ENCODE results near the gene KIF3A.
"Not testable (repeated sequence)": the region's sequence is repeated elsewhere in the genome, so short reads cannot be mapped to it uniquely, and the experiment has no call there.

Gene KIF3A

DNA sequence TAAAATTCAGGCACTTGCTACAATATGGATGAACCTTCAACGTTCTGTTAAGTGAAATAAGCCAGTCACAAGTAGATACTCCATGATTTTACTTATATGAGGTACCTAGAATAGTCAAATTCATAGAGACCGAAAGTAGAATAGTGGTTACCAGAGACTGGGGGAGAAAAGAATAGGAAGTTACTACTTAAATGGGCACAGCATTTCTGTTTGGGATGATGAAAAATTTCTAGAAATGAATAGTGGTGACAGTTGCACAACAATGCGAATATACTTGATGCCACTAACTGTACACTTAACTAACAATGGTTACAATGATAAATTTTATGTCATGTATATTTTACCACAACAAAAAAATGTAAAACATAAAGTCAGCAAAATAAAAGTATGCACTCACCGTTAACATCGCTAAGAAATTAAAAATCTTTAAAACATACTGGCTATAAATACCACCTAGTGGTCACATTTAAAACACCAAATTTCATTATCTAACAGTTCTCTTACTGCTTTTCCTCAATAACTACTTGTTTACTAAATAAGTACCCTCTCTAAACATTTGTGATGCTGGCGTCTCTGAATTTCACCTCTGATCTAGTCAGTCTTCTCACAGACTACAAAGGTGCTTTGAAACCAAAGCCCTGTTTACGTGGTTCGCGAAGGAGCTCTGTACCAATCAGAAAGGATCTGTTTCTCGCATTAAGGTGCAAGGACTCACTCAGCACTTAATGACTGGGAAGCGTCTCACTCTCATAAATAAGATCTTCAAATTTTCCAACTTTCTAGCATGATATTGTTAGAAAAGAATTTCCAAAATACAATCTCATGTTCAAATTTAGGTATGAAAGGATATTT lies 22.7 kb downstream of the KIF3A start:
- no peak for DNase-seq

DNA sequence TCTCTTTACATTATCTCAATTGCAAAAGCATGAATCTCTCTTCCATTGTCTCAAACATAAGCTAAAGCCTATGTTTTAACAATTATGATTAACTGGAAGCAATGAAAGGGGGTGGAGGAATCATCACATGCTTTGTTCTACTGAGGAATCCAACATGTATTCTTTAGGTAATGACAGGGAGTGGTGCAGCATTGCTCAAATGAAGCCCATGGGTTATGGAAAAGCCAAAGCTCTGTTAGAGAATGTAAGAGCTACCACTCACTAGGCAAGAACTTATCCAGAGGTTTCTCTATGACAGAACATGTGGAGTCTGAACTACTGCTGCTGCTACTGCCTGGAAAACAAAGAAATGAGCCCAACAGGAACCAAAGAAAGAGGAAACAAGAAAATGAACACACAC lies 28.7 kb downstream of the KIF3A start:
- DNase-seq, result no peak

DNA sequence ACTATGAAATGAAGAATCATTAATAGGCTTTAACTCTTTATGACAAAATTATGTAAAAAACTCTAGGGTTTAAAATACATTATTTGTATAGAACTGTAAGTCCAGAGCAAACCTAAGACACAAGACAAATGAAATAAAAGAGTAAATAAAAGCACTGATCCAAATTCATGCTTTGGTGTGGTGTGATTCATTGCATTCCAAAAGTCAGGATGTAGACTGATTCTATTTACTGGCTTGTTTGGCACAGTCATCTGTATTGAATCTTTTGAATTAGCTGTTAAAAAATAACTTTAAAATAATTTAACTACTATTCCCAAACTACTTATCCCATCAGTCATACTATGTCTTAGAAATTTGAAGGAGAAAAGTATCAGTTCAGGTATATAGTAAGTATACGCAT lies 32.5 kb downstream of the KIF3A start:
- DNase-seq, result no peak

DNA sequence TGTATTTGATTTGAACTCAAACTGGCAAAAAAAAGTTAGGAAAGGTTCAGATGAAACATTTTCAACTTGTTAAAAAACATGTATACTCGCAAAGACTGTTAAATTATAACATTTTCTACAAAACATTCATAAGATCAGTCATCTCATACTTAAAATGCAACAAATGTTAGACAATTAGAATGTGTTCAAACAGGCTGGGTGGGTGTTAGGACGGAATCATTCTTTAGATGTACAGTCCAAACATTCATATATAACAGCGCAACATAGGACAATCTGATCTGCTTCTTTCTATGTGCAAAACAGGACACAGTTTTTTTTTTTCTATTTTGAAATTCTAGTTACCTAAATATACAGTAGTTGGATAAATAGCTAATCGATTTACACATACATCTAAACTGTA lies 41.4 kb downstream of the KIF3A start:
- no peak for DNase-seq

DNA sequence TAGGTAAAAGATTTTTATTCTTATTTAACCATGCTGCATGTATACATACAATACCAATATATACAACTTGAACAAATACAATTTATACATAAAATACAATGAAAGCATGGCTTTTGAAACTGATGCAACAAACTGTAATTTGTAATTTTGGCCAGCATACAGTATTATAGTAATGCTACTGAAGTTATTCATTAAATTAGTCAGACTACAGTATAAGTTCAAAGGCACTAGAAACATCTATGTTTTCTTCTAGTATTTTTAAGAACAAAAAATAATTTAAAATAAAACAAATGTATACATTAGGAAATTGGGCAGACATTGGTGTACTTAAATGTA lies 44.7 kb downstream of the KIF3A start:
- DNase-seq, result no peak

DNA sequence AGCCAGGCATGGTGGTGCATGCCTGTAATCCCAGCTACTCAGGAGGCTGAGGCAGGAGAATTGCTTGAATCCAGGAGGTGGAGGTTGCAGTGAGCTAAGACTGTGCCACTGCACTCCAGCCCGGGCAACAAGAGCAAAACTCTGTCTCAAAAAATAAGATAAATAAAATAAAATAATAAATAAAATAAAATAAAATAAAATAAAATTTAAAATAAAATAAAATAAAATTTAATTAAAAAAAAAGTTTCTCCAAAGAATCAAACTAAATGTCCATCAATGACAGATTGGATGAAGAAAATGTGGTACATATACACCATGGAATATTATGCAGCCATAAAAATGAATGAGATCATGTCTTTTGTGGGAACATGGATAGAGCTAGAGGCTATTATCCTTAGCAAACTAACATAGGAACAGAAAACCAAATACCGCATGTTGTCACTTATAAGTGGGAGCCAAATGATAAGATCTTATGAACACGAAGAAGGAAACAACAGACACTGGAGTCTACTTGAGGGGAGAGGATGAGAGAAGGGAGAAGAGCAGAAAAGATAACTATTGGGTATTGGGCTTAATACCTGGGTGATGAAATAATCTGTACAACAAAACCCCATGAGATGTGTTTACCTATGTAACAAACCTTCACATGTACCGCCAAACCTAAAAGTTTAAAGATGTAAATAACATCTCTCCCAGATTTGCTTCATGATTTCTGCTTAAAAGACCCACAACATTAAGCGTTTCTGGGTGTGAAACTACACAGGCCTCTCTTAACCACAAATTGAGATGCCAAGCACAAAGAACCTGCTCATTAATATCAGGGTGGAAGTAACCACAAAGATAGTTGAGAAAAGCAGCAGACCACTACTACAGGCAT lies 45.4 kb downstream of the KIF3A start:
- DNase-seq, result not testable (repeated sequence)

DNA sequence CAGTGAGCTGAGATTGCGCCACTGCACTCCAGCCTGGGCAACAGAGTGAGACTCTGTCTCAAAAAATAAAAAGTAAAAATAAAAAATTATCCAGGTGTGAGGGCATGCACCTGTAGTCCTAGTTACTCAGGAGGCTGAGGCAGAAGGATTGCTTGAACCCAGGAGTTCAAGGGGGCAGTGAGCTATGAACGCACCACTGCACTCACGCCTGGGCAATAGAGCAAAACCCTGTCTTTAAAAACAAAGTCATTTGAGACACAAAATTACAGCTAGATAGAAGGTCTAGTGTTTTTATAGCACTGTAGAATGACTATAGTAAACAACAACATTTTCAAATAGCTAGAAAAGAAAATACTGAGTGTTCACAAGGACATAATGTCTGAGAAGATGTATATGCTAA lies 47.2 kb downstream of the KIF3A start:
- no peak for DNase-seq

DNA sequence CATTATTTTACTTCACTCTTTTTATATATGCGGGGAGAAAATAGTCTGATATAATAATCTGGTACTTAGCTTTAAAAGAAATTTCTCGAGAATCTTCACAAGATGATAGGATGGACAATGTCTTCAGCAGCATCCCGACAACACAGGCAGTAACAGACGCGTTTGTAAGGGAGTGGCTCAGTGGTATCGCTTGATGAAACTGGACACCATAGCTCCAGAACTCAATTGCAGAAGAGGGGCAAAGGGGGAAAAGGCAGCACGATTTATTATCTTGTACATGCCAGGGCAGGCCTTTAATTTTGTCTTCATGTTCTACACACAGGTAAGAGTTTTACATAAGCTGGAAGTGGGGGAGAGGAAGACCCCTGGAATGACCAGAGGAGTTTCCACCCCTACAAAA lies 47.8 kb downstream of the KIF3A start:
- DNase-seq, result no peak

DNA sequence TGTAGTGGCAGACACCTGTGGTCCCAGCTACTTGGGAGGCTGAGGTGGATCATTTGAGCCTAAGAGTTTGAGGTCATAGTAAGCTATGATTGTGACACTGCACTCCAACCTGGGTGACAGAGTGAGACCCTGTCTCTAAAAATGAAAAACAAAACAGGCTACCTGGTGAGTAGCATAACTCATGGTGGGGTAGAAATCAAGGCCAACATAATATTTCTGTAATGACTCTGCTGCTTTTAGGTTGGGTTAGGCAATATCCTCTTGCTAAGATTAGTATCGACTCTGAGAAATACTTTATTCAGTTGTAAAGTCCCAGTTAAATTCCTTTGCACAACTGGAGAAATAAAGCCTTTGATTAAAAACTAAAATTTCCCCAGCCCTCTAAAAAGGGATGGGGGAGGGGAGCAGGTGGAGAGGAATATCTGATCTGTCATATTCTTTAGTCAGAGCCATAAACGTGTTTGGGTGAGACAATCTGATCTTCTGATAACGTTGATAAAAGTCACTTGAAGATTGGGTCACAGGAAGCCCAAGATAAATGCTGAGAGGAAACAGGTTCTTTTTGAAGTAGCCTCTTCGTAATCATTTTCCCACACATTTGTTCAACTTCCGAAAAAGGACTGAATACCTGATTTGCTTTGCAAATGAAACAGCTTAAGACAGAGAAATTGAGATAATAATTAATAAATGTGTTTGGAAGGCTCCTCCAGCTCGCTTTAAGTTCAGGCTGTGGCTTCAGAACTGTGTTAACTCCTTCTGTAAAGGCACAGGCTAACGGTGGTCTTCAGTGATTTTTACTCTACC lies 48.6 kb downstream of the KIF3A start:
- no peak for DNase-seq

DNA sequence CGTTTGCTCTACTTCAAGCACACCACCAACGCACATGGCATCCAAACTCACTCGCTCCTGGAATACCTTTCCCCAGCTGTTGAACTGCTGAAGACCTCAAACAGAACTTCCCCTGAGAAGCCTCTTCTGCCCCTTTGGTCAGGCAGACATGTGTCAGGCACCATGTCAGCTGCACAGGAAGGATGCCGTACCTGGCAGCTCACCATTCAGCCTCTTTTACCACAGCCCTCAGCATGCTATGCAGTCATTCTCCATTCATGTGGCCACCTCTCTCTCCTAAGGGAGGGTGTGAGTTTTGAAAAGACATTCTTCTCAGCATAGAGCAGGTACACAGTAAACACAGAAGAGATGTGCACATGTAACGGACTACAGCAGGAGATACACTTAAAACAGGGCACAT lies 49.4 kb downstream of the KIF3A start:
- no peak for DNase-seq

DNA sequence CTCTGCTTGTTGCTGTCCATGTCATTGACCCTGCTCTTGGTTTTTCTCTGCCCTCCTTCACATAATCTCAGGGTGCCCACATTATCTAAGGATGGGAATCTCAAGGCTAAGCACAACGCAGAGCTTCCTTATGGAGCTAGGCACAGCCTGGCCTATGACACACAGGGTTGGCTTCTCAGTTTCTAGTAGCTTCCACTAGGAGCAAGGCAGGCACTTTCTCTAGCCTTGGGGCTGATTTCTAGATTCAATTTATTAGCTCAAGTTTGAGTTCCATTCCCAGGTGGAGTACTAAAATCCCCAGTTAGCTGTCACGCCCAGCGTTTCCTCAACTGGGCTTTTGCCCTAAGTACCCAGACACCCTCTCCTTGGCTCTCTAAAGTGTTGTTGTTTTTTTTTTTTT lies 51.2 kb downstream of the KIF3A start:
- DNase-seq, result no peak

DNA sequence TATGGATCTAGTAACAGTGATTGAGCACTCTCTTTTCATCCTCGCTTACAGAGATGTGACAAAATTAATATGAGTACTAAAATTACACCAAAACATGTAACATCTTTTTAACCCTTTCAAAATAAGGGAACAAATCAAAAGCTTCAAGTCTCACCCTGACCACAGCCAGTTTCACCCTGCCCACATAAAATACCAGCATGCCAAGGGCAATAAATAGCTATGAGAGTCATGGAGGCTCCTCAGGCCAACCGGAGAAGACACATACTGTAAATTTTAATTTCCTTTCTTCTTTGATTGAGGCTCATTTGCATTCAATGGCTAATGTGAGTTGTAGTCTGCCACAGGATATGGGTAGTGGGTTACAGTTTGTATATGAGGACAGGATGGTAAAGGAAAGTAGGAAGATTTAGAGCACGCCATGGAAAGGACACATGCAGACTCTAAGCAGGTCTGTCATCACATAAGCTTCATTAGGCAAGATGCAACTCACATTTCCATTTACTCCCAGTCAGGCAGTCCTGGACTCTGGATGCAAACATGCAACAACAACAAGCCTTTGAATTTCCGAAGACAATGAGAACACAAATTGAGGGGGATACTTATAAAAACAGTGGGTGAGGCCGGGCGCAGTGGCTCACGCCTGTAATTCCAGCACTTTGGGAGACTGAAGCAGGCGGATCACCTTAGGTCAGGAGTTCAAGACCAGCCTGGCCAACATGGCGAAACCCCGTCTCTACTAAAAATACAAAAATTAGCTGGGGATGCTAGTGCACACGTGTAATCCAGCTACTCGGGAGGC lies 52.2 kb downstream of the KIF3A start:
- DNase-seq, result no peak

DNA sequence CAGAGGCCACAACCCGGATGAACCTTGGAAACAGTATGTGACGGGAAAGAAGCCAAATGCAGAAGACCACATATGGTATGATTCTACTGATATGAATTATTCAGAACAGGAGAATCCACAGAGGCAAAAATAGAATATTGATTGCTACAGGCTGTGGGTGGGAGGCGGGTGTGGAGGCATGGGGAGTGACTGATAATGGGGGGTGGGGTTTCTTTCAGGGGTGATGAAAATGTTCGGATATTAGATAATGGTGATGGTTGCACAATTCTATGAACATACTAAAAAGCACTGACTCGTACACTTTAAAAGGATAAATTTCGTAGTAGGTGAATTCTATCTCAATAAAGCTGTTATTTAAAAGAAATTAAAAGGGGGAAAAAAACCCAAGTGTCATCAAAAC lies 52.9 kb downstream of the KIF3A start:
- no peak for DNase-seq

DNA sequence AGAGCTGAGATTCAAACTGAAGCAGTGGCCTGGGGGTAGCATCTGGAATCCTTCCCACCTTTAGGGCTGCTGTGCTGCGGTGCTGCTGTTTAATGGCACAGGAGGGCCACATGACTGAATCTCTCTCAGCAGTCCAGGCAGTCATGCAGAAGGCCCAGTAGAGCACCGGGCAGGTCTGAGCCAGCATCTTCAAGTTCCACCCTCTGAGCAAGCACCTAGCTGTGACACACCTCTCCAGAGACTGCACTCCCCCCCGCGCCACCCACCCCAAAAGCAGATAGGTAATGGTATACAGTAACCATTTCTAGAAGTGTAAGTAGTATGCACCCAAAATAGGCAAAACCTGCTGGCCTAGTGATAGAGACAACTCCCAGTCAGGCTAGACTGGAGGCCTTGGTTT lies 55.4 kb downstream of the KIF3A start:
- no peak for DNase-seq

DNA sequence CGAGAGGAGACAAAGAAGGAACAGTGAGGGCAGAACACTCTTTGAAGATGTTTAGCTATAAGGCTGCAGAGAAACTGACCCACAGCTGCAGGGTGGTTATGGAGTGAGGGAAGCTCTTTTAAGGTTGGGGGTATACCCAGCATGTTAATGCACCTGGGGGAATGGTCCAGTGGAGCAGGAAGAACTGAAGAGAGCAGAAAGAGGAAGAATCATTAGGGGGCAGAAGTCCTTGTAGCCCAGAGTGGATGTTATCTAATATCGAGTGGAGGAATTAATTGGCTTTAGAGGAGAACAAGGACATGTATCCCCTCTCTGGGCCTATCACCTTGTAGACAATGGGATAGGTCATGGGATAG lies 55.9 kb downstream of the KIF3A start:
- DNase-seq, result no peak

DNA sequence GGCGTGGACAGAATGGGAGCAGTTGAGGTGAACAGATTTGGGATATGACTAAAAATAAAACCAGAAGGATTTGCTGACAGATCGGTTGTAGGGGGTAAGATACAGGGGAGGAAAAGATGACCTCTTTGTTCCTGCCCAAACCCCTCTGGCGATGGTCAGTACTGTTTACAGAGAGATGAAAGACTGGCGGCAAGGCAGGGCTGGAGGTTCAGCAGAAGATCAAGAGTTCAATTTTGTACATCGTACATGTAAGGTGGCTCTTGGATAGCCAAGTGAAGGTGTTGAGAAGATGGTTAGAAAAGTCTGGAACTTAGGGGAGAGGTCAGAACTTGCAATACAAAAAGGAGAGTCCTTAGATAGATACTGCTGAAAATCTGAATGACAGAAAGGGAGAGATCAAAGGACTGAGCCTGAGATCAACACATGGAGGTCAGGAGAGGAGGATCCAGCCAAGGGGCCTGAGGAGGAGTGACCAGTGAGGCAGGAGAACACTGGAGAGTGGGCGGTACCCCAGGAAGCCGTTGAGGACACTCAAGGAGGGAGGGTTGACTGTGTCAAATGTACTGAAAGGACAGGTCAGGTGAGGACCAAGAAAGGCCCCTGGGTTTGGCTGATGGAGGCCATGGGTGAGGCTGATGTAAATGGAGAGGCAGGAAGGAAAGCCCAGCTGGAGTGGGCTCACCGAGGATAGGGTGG lies 56.4 kb downstream of the KIF3A start:
- no peak for DNase-seq

DNA sequence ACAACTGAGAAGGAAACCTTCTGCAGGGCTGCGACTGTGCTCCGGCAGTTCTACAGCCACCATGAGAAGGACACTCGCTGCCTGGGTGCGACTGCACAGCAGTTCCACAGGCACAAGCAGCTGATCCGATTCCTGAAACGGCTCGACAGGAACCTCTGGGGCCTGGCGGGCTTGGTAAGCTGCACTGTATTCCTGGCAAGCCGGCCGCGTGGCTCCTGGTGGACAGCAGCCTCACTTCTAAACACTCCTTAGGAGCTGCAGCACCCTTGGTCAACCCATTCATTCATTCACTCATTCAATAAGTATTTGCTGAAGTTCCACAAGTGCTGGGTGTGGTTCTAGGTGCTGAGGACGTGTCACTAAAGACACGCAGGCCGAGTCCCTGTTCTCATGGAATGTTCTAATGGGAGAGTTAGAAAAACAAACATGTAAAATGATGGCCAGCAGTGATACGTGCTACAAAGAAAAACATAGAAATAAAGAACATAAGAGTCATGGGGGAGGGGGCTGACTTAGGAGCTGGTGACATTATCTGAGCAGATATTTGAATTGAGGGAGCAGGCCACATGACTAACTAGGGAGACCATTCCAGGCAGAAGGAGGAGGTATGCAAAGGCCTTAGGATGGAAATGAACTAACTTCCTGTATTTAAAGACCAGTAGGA lies 57.5 kb downstream of the KIF3A start:
- no peak for DNase-seq

DNA sequence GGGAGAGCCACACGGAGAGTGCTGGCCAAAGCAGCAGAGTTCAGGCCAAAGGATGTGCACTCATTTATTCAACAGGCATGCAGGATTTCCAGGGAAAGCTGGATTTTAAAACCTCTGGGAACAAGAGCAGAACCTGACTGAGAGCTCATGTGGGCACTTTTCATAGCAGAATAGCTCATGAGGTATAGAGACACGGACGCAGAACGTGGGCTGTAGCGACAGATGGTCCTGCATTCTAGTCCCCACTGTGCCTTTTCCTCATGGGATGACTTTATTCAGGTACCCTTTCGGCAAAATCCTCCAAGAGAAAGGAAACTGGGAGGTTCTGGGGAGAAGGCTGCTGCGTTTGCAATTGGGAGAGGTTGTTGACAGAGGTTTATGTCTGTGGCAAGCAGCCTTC lies 58.2 kb downstream of the KIF3A start:
- DNase-seq, result no peak

DNA sequence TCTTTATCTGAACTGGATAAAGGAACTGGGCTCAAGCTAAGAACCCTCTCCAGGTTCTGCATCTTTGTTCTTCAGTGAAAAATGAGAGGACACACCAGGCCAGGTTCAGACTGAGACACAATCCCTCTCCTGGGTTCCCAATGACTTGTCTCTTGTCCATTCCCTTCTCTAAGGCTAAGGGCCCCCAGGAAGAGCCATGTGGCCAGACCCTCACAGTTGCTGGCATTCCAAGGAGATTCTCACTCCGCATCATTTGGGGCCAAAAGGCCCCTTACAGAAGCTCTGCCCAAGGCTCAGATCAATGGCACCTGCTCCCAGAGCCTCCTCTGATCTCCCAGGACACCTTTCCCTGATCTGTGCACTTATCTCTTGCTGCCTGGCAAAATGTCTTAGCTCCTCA lies 58.6 kb downstream of the KIF3A start:
- no peak for DNase-seq

DNA sequence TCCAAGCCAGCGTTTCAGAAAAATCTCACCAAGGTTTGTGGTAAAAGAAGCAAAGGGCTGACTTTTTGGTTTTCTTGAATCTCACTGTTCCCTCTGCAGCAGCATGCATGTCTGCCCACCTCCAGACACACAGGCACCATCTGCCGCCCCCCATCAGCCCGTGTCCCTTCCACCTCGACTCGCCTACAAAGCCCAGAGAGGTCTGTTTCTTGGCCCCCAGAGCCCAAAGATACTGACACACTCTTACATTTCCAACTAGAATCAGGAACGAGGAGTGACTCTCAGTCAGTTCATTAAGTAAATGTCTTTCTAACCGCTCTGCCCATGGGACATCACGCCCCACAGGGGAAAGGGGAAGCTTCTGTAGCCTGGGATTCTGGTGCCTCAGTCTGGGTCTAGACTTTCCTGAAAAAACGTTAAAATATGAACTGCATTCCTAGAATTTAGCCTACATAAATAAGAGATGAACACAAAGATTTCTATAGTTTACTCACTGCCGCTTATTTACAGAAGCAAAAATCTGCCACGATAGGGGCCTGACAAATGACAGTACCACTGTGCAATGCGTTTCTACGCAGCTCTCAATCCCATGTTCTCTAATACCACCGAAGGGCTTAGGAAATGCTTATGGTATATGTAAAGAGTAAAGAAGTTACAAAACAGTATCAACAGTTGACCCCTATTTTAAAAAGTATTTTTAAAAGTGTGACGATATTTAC lies 59.5 kb downstream of the KIF3A start:
- no peak for DNase-seq

DNA sequence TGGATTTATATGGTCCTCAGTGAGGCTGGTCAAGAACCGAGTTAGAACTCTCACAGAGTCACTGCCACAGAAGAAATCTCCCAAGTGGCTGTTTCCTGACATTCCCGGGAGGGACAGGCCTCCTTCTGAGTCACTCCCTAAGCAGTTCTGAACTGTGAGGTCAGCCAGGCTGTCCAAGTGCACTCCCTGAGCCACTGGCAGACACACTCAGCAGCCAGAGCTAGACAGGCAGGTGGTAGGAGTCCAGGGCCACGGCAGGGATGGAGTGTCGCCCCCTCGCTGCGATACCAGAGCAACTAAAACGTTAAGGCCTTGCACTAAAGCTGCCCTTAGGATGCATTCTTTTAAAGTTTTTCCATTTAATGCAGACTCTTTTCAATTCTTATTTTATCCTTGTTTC lies 60.2 kb downstream of the KIF3A start:
- no peak for DNase-seq
